Activated B cell treated with CpG ODN at 0.5 μM for 24 hours (primary cell): ENCODE results near the gene NPIPA1. TPM values are rescaled to one million over a fixed set of nuclear protein-coding genes. Genes with fewer than 3 reads are reported as not detected.
"Not testable (repeated sequence)": the region's sequence is repeated elsewhere in the genome, so short reads cannot be mapped to it uniquely, and the experiment has no call there.

ENCODE experiments used
- ATAC-seq: fragments of 200-7000 bp; cut with Tn5 transposase; one replicate; pipeline ENCODE4 v1.10.0; 2021; ENCODE audit warnings: low read depth, mild to moderate bottlenecking, moderate library complexity
- CTCF ChIA-PET: fragments of 350-600 bp; sonication (Branson Sonifier 250); formaldehyde crosslinking; loops from one replicate; lab custom pipeline; 2021; ENCODE audit warnings: antibody characterized with exemption; lab: Charles Lee
- POLR2A ChIA-PET: fragments of 350-600 bp; sonication (Branson Sonifier 250); formaldehyde crosslinking; loops from one replicate; lab custom pipeline; 2021; ENCODE audit warnings: antibody characterized with exemption; lab: Charles Lee
- DNase-seq: peaks from one replicate; pipeline ENCODE4 v3.0.0; 2022
- H3K27ac Mint-ChIP-seq: one replicate; pipeline ENCODE4 v1.8.0; 2020; ENCODE audit warnings: mixed read lengths
- H3K27me3 Mint-ChIP-seq: one replicate; pipeline ENCODE4 v1.8.0; 2021; ENCODE audit warnings: mixed read lengths
- H3K36me3 Mint-ChIP-seq: one replicate; pipeline ENCODE4 v1.8.0; 2021; ENCODE audit warnings: low read depth, mixed read lengths
- H3K4me1 Mint-ChIP-seq: one replicate; pipeline ENCODE4 v1.8.0; 2021; ENCODE audit warnings: mixed read lengths
- H3K4me3 Mint-ChIP-seq: one replicate; pipeline ENCODE4 v1.8.0; 2020; ENCODE audit warnings: mild to moderate bottlenecking, mixed read lengths
- H3K9me3 Mint-ChIP-seq: one replicate; pipeline ENCODE4 v1.8.0; 2020; ENCODE audit warnings: mixed read lengths
- intact Hi-C: fragments of 100-400 bp; cut with micrococcal nuclease; formaldehyde crosslinking; loops from one replicate; pipeline ENCODE4 v1.15.1; 2024
- total RNA-seq: library from RNA; stranded (reverse); gene quantifications from 2 replicates; pipeline ENCODE4 v1.2.3, GENCODE V29; 2022

NPIPA1 gene
- total RNA-seq, 1 donor from 2014 or later = 89.6 TPM

- H3K27me3 Mint-ChIP-seq, ATAC-seq, CTCF ChIA-PET, intact Hi-C loops, H3K4me3 Mint-ChIP-seq, POLR2A ChIA-PET, DNase-seq, H3K36me3 Mint-ChIP-seq, H3K9me3 Mint-ChIP-seq, H3K4me1 Mint-ChIP-seq, H3K27ac Mint-ChIP-seq: not testable (repeated sequence)
Observed at GRCh38 chr16:14918504-14918903, 18.7 kb upstream of the NPIPA1 start.

- intact Hi-C loops, CTCF ChIA-PET, POLR2A ChIA-PET, H3K36me3 Mint-ChIP-seq, H3K4me3 Mint-ChIP-seq, H3K27me3 Mint-ChIP-seq, H3K27ac Mint-ChIP-seq, H3K9me3 Mint-ChIP-seq, H3K4me1 Mint-ChIP-seq, DNase-seq, ATAC-seq: not testable (repeated sequence)
Observed at GRCh38 chr16:14919837-14920600, 17.2 kb upstream of the NPIPA1 start.

- DNase-seq, ATAC-seq, H3K9me3 Mint-ChIP-seq, H3K36me3 Mint-ChIP-seq, H3K27ac Mint-ChIP-seq, H3K27me3 Mint-ChIP-seq, H3K4me1 Mint-ChIP-seq, H3K4me3 Mint-ChIP-seq, intact Hi-C loops, POLR2A ChIA-PET, CTCF ChIA-PET: not testable (repeated sequence)
Observed at GRCh38 chr16:14922285-14922684, 15.0 kb upstream of the NPIPA1 start.

- ATAC-seq, POLR2A ChIA-PET: not testable (repeated sequence)
Observed at GRCh38 chr16:14922968-14923367, 14.3 kb upstream of the NPIPA1 start.

GRCh38 chr16:14923394-14924088 is 13.7 kb upstream of the NPIPA1 start:
- intact Hi-C loops, CTCF ChIA-PET, H3K4me1 Mint-ChIP-seq, H3K36me3 Mint-ChIP-seq, H3K27ac Mint-ChIP-seq, POLR2A ChIA-PET, DNase-seq, H3K4me3 Mint-ChIP-seq, H3K9me3 Mint-ChIP-seq, ATAC-seq, H3K27me3 Mint-ChIP-seq: not testable (repeated sequence)

More at GRCh38 chr16:14922968-14923367, 14.3 kb upstream of the NPIPA1 start:
- H3K27ac Mint-ChIP-seq, H3K4me1 Mint-ChIP-seq, H3K9me3 Mint-ChIP-seq, CTCF ChIA-PET, DNase-seq, H3K4me3 Mint-ChIP-seq, H3K27me3 Mint-ChIP-seq, intact Hi-C loops, H3K36me3 Mint-ChIP-seq: not testable (repeated sequence)

- H3K4me3 Mint-ChIP-seq, H3K4me1 Mint-ChIP-seq, intact Hi-C loops, CTCF ChIA-PET, H3K27me3 Mint-ChIP-seq, POLR2A ChIA-PET, H3K36me3 Mint-ChIP-seq, DNase-seq, H3K9me3 Mint-ChIP-seq, ATAC-seq, H3K27ac Mint-ChIP-seq: not testable (repeated sequence)
Observed at GRCh38 chr16:14924359-14924758, 12.9 kb upstream of the NPIPA1 start.

GRCh38 chr16:14924982-14925381 is 12.3 kb upstream of the NPIPA1 start:
- H3K9me3 Mint-ChIP-seq, H3K36me3 Mint-ChIP-seq, H3K4me1 Mint-ChIP-seq, intact Hi-C loops, POLR2A ChIA-PET, H3K4me3 Mint-ChIP-seq, ATAC-seq, CTCF ChIA-PET, H3K27ac Mint-ChIP-seq, H3K27me3 Mint-ChIP-seq, DNase-seq: not testable (repeated sequence)

GRCh38 chr16:14928064-14928714 is 9.1 kb upstream of the NPIPA1 start:
- DNase-seq, H3K9me3 Mint-ChIP-seq, H3K4me3 Mint-ChIP-seq, ATAC-seq, CTCF ChIA-PET, H3K4me1 Mint-ChIP-seq, H3K36me3 Mint-ChIP-seq, H3K27ac Mint-ChIP-seq, POLR2A ChIA-PET, H3K27me3 Mint-ChIP-seq, intact Hi-C loops: not testable (repeated sequence)

GRCh38 chr16:14929176-14929575 is 8.1 kb upstream of the NPIPA1 start:
- CTCF ChIA-PET, H3K36me3 Mint-ChIP-seq, H3K27ac Mint-ChIP-seq, H3K27me3 Mint-ChIP-seq, DNase-seq, POLR2A ChIA-PET, H3K9me3 Mint-ChIP-seq, H3K4me1 Mint-ChIP-seq, intact Hi-C loops, H3K4me3 Mint-ChIP-seq, ATAC-seq: not testable (repeated sequence)

- H3K36me3 Mint-ChIP-seq, intact Hi-C loops: not testable (repeated sequence)
Observed at GRCh38 chr16:14930246-14930645, 7.0 kb upstream of the NPIPA1 start.

GRCh38 chr16:14930971-14931370 is 6.3 kb upstream of the NPIPA1 start:
- H3K4me3 Mint-ChIP-seq, H3K27me3 Mint-ChIP-seq, H3K36me3 Mint-ChIP-seq, H3K27ac Mint-ChIP-seq, H3K9me3 Mint-ChIP-seq, ATAC-seq, CTCF ChIA-PET, POLR2A ChIA-PET, DNase-seq, H3K4me1 Mint-ChIP-seq, intact Hi-C loops: not testable (repeated sequence)

More at GRCh38 chr16:14930246-14930645, 7.0 kb upstream of the NPIPA1 start:
- H3K27me3 Mint-ChIP-seq, H3K4me1 Mint-ChIP-seq, POLR2A ChIA-PET, H3K27ac Mint-ChIP-seq, H3K4me3 Mint-ChIP-seq, H3K9me3 Mint-ChIP-seq, ATAC-seq, DNase-seq, CTCF ChIA-PET: not testable (repeated sequence)
